ENCODE measurements around the gene OTOP3.
"Not testable (repeated sequence)": the region's sequence is repeated elsewhere in the genome, so short reads cannot be mapped to it uniquely, and the experiment has no call there.

Gene OTOP3, protein sequence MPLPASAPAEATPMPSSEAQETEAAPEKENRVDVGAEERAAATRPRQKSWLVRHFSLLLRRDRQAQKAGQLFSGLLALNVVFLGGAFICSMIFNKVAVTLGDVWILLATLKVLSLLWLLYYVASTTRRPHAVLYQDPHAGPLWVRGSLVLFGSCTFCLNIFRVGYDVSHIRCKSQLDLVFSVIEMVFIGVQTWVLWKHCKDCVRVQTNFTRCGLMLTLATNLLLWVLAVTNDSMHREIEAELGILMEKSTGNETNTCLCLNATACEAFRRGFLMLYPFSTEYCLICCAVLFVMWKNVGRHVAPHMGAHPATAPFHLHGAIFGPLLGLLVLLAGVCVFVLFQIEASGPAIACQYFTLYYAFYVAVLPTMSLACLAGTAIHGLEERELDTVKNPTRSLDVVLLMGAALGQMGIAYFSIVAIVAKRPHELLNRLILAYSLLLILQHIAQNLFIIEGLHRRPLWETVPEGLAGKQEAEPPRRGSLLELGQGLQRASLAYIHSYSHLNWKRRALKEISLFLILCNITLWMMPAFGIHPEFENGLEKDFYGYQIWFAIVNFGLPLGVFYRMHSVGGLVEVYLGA

DNA sequence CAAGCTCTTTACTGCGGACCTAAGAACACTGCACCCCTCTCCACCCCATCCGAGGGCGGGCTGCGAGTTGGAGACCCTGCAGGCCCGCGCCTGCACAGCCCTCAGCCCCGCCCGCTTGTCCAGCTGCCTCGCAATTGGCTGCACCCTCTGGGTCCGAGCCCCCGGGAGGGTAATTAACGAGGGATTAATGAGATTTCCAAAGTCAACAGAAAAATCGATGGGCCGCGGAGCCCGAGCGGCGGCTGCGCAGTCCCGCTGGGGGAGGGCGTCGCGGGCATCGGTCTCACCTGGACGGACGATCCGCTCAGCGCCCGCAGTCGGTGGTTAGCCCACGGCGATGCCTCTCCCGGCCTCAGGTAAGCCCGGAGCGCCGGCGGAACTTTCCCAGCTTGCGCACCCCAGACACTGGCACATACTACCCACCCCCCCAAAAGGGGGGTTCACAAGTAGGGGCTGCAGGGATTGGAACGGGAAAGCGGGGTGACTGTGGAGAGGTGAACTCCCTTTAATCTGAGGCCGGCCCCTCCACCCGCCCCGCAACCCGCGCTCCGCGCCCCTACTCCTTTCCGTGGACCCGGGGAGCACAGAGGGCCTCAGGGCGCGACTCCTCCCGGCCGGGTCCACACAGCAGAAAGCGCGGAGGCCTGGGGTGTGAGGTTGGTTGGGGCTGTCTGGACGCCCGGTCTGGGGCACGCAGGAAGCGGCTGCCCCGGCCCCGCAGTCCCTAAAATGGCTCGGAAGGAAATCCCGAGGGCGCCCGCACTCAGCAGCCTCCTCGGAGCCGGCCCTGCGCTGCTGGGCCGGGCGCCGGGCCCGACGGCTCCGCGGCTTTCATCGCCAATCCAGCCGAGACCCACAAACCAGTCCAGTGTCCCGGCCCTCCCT lies at the start of gene OTOP3:
Gene OTOP3, plus strand, starts transcription at position 314 of the 885 bp plus-strand sequence. Its CDS starts 24 bp downstream, at position 338.
- DNase-seq (ENCODE audit: low read depth) = no peak

DNA sequence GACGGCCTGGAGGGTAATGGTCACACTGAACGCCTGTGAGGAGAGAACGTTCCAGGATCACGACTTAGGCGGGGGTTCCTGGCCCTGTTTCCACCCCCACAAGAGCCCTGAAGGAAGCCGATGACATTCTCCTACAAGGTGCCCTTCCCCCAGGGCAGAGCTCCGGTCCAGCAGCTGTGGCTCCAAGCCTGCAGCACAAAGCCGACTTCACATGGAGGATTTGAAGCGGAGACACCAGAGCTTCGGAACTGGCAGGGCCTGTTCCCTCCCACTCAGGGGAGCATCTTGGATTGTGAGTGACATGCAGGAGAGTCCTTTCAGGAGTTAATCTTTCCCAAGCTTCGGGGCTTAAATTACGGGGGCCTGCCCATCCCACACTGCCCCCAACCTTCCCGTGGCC lies 47.2 kb upstream of the OTOP3 start:
- no peak for DNase-seq (ENCODE audit: low read depth)

DNA sequence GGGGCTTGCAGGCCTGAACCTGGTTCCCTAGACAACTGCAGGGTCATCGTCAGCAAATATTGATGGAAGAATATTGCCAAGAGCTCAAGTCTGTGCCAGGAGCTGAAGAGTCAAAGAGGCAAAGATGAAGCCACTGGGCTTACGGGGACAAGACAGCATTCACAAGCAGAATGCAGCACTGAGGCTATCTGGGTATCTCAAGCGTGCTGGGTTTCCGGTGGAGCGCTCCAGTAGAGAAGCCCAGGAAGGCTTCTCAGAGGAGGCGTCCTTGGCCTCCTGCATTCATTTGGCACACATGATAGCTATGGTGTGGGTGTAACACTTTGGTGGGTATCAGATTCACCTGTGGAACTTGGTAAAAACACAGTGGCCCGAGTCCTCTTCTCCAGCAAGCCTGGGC lies 45.1 kb upstream of the OTOP3 start:
- no peak for DNase-seq (ENCODE audit: low read depth)

DNA sequence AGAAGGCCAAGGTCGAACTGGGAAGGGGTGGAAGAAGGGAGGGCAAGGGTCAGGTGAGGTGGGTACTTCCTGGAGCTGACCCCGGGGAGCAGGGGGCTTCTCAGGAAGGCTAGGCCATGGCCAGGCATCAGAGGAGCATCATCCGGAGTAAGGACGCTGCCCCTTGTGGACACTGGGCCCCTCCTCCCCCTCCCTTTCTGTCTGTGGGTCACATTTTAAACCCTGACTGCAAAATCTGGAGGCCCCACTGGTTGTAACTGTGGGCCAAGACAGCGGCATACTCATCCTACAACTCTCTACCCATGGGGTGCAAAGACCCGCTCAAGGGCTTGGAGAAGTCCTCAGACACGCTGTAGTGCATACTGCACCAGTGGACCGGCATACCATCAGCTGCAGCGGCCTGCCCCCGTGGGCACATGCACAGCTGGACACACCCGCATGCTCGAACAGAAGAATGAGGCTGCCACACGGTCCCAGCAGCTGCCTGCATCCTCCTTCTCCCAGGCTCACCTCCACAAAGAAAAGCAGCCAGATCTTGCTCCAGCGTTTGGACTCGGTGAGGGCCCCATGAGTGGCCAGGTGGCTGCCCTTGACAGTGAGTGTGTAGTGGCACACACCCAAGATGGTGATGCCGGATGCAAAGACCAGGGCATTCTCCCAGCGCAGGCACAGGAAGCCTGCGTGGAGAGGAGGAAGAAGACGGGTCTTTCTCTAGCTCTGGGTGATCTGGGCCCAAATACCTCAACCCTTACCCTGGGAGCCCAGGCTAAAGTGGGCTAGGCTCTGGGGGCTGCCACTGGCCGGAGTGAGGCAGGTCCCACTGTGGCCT lies 43.5 kb upstream of the OTOP3 start:
- no peak for DNase-seq (ENCODE audit: low read depth)

DNA sequence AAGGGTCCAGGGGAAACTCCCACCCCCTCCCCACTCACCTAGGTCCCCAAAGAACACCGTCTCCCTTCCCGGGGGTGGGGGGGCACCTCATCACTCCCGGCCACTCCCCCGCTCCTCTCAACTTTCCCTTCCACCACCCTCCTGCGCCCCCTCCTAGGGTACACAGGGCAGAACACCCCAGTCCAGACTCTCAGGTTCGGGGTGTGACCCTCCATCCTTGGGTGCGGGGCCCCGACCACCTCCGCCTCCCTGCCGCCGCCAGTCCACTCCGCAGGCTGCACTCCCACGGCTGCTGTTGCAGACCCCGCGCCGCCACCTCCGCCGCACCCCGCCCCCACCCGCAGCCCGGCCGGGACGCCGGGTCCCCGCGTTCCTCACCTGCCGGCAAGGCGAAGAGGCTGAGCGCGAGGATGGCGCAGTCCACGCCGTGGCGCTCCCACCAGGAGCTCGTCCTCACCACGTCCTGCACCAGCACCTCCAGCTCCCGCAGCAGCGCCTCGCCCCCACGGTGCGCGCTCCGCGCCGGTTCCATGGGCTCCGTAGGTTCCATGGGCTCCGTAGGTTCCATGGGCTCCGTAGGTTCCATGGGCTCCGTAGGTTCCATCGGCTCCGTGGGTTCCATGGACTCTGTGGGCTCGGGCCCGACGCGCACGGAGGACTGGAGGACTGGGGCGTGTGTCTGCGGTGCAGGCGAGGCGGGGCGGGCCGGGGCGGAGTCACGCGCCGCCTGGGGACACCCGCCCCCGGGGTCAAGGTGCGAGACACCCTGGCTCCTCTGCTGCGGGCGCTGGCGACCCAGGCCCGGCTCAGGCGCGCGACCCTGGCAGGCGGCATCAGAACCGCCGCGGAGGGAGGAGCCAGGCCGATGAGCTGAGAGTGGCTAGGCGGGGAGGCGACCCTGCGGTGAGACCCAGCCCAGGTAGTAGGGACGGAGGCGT lies 42.5 kb upstream of the OTOP3 start, which contains the start of gene FADS6:
Gene FADS6, minus strand, starts transcription at position 660 of the 938 bp plus-strand sequence. Its CDS starts 38 bp downstream, at position 622.
- no peak for DNase-seq (ENCODE audit: low read depth)

DNA sequence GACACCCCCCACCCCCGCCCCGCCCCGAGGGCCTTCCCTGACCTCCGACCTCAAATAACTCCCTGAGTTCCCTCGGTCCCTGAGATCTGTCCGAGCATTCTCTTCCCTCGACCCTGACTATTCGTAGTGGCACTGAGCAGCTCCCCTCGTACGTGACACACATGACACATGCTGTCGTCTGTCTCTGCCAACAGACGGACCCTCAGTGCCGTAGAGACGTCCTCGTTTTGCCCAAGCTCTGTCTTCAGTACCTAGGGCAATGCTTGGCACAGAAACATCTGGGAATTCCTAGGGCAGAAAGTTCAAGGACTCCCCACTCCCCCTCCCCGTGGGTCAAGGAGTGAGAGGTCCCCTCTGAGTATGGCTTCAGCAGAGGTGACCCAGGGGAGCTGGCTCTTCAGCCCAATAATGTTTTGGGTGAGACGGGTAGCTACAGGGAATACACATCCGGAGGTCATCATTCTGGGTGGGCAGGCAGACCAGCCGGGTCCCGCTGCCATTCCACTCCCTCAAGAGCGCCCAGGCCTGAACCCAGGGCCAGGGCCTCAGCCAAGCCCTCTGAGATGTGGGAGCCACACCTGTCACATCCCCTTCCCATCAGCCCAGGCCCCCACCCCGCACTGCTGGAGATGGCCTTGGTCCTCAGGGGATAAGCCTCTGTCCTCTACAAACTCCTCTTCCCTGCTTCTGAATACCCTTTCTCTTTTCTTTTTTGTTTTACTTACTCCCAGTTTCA lies 41.6 kb upstream of the OTOP3 start:
- no peak for DNase-seq (ENCODE audit: low read depth)

DNA sequence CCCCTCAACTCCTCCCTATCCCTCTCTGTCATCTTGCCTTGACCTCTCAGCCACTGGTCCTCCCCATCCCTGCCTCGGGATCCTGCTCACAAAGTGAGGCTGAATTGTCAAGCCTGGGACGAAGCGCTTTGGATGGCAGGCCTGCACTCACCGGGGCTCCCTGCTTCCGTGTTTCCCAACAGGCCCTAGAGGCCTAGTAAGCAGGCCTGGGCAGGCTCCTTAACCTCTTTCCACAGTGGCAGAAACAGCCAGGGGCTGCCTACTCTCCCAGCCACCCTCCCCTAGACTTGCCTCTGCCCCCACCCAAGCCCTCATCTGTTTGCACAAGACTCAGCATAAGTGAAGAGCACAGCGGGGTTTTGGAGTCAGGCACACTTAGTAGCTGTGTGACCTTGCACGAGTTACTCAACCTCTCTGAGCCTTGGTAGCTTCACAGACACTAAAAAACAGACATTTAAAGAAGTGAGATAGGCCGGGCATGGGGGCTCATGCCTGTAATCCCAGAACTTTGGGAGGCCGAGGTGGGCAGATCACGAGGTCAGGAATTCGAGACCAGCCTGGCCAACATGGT lies 37.2 kb upstream of the OTOP3 start:
- no peak for DNase-seq (ENCODE audit: low read depth)

DNA sequence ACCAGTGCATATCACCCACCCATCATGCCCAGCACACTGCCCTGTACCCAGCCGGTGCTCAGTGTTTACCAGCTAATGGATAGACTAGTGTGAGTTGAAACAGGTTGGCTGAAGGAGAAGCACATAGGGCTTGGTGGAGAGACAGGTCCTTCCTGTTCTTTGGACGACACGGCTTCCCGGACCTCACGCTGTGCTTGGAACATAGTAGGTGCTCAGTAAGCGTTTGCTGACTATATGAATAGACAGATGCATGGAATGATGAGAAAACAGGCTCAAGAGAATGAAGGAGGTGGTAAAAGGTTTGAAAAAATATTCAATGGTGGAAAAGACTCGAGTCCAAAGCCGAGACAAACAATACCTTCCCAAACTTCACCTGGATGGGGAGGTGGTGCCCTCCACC lies 35.5 kb upstream of the OTOP3 start:
- no peak for DNase-seq (ENCODE audit: low read depth)

DNA sequence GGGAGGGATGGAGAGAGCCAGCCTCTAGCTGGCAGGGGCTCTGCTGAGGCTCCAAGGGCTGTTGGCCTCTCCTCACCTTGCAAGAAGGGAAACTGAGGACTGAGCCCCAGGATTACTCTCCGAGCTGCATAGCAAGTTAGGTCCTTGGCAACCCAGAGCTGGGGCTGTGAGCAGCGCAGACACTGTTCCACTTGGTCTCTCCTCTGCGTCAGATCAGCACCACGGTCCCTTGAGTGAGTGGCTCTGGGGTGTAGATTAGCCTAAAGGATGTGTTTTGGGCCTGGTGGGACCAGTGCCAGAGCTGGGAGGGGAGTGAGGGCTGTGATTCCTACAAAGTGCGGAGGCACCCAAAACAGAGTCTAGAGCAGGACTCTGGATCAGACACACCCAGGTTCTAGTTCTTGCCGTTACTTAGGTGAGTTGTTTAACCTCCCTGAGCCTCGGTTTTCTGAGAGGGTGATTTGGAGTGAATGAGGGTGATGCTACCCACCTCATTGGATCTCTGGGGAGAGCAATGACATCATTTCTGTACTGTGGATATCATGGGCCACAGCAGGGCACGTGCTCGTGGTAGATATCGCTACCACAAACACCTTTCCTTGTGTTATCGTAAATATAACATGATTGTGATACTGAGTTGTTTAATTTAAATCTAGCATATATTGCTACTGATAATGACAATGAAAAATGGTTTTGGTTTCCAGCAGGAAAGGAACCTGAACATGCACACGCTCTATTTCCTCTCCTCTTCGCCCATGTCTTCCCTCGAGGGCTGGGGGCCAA lies 34.2 kb upstream of the OTOP3 start:
- no peak for DNase-seq (ENCODE audit: low read depth)

DNA sequence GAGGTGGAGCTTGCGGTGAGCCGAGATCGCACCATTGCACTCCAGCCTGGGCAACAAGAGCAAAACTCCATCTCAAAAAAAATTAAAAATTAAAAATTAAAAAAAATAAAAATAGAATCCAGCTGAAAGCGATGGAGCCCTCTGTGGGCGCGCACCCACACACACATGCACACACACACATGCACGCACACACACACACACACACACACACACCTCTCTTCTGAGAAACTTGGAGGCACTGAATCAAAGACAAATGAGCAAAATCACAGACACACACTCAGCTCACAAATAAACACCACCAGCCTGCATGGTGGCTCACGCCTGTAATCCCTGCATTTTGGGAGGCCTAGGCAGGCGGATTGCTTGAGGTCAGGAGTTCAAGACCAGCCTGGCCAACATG lies 32.7 kb upstream of the OTOP3 start:
- no peak for DNase-seq (ENCODE audit: low read depth)

DNA sequence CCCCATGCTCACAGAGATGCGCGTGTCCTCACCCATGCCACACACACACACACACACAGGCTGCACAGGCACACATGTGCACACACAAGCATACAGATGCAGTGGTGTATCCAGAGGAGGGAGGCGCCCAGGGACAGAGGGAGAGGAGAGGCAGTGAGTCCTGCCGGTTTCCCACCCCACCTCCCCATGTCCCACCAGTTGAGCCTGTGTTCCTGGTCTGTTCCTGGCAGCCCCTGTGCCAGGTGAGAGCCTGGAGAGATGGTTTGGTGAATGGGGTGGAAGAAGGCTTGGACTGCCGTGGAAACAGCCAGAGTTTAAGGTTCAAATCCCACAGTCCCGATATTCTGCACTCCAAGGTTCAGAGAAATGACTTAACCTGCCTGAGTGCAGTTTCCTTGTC lies 32.0 kb upstream of the OTOP3 start:
- DNase-seq (ENCODE audit: low read depth) = no peak

DNA sequence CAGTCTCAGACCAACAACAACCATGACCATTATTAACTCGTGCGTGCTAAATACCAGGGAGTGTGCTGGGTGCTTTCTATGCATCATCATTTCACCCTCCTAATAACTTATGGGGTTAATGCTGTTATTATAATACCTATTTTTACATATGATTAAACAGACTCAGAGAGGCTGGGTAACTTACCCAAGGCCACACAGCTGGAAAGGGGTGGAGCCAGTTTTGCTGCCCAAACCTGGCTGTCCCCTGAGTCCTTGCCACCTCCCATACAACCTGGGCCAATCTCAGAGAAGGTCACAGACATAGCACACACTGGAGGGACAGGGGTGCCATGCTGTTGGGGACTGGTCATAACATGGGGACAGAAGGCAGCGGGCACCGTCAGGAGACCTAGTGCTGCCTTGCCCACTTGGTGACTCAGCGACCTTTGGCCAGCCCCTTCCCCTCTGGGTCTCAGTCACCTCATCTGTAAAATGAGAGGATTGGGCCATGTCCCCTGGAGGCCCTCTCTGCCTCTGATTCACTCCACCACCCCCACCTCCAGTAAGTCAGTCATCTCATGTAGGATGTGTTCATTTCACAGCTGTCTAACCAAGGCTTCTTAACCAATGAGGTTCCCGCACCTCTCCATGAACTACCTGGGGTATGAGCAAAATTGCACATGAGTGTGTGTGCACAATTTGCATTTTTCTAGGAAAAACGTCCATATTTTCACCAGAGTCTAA lies 30.9 kb upstream of the OTOP3 start:
- DNase-seq (ENCODE audit: low read depth) = no peak

DNA sequence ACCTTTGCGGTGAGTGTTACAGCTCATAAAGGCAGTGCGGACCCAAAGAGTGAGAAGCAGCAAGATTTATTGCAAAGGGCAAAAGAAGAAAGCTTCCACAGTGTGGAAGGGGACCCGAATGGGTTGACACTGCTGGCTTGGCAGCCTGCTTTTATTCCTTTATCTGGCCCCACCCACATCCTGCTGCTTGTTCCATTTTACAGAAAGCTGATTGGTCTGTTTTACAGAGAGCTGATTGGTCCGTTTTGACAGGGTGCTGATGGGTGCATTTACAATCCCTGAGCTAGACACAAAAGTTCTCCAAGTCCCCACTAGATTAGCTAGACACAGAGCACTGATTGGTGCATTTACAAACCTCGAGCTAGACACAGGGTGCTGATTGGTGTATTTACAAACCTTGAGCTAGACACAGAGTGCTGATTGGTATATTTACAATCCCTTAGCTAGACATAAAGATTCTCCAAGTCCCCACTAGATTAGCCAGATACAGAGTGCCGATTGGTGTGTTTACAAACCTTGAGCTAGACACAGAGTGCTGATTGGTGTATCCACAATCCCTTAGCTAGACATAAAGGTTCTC lies 29.4 kb upstream of the OTOP3 start:
- DNase-seq (ENCODE audit: low read depth) = not testable (repeated sequence)

DNA sequence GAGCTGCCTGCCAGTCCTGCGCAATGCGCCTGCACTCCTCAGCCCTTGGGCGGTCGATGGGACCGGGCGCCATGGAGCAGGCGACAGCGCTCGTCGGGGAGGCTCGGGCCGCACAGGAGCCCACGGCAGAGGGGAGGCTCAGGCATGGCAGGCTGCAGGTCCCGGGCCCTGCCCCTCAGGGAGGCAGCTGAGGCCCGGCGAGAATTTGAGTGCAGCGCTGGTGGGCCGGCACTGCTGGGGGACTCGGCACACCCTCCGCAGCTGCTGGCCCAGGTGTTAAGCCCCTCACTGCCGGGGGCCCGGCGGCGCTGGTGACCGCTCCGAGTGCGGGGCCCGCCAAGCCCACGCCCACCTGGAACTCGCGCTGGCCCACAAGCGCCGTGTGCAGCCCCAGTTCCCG lies 28.7 kb upstream of the OTOP3 start:
- DNase-seq (ENCODE audit: low read depth) = no peak

DNA sequence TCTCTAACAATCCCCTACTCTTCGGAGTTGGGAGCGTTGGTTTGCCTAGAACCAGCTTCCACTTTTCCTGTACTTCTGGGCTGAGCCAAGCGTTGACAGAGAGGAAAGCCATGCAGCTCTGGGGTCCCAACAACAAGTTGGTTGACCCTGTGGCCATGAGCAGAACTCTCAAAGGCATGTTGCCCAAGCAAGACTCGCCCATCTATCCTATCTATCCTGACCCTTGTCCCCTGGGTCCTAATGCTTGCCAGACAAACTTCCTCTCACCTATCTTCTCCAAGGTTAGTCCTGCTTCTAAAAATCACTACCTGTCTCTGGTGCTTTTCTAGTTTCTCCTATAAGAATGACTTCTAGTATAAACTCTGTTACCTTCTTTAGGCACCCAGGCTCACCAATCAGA lies 26.6 kb upstream of the OTOP3 start:
- not testable (repeated sequence) for DNase-seq (ENCODE audit: low read depth)

DNA sequence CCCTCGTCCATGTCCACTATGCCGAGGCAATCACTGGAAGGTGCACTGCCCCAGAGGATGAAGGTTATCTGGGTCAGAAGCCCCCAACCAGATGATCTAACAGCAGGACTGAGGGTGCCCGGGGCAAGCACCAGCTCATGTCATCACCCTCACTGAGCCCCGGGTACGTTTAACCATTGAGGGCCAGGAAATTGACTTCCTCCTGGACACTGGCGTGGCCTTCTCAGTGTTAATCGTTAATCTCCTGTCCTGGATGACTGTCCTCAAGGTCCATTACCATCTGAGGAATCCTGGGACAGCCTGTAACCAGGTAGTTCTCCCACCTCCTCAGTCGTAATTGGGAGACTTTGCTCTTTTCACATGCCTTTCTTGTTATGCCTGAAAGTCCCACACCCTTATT lies 24.3 kb upstream of the OTOP3 start:
- not testable (repeated sequence) for DNase-seq (ENCODE audit: low read depth)

DNA sequence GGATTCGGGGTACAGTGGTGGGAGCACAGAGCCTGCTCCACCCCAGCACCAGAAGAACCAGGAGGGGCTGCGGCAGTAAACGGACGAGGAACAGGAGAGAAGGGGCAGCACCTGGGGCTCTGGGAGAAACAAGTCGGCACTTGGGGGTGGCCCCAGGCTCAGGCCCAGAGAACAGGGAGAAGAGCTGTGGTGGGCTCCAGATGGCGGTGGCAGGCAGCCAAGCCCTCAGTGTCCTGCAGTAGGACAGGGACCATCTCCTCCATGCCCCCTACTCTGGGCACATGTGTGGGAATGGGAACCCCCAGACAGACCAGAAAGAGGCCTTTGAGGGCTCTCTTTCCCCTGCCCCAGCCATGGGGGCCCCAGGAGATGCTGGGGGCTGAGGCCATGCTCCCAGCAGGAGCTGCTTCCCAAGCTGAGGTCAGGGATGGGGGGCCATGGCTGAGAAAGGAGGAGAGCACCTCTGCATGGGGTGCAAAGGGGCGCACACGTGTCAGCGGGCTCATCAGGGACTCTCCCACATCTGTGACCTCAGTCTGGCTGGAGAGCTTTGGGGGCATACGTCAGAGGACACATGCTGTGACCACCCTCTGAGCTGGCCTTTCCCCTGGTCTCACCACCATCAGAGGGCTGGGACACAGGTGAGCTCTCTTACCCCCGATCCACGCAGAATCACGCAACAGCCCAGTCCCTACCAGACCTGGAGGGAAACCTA lies 19.4 kb upstream of the OTOP3 start:
- no peak for DNase-seq (ENCODE audit: low read depth)

Measured in stimulated activated CD8-positive, alpha-beta memory T cell treated with anti-CD3 and anti-CD28 coated beads, Interleukin-4, amount 100 ng/mL, for 24 hours (primary cell).